Activated naive CD8-positive, alpha-beta T cell treated with anti-CD3 and anti-CD28 coated beads, Interleukin-2, amount 50 U/mL, for 24 hours (primary cell): ENCODE results near the gene SLC35F3.

Experiments used
- ATAC-seq: fragments of 150-1000 bp; cut with Tn5 transposase; one replicate; pipeline ENCODE4 v1.10.0; 2021
- DNase-seq: peaks from one replicate; pipeline ENCODE4 v3.0.0; 2021
- H3K27ac Mint-ChIP-seq: one replicate; pipeline ENCODE4 v1.8.0; 2021; ENCODE audit warnings: mild to moderate bottlenecking, mixed read lengths
- H3K27me3 Mint-ChIP-seq: one replicate; pipeline ENCODE4 v1.8.0; 2021; ENCODE audit warnings: mixed read lengths
- H3K36me3 Mint-ChIP-seq: one replicate; pipeline ENCODE4 v1.8.0; 2021; ENCODE audit warnings: low read depth, mixed read lengths
- H3K4me1 Mint-ChIP-seq: one replicate; pipeline ENCODE4 v1.8.0; 2021; ENCODE audit warnings: mixed read lengths
- H3K4me3 Mint-ChIP-seq: one replicate; pipeline ENCODE4 v1.8.0; 2021; ENCODE audit warnings: mild to moderate bottlenecking, moderate library complexity, mixed read lengths
- H3K9me3 Mint-ChIP-seq: one replicate; pipeline ENCODE4 v1.8.0; 2021; ENCODE audit warnings: mixed read lengths

The SLC35F3 gene

GRCh38 chr1:234258071-234258470 is 353.6 kb downstream of the SLC35F3 start:
- H3K9me3 Mint-ChIP-seq = peaks cover 10% of the 10 kb centered on the region
- DNase-seq = no peak
- no peaks in the 10 kb centered on the region for H3K36me3 Mint-ChIP-seq
- H3K4me1 Mint-ChIP-seq = peaks cover 27% of the 10 kb centered on the region
- no peak overlapping the region for H3K27ac Mint-ChIP-seq
- H3K4me3 Mint-ChIP-seq = no peak overlapping the region
- no peak for ATAC-seq
- no peaks in the 10 kb centered on the region for H3K27me3 Mint-ChIP-seq

- peak; percentile 75 for ATAC-seq
- H3K27me3 Mint-ChIP-seq = peaks cover 1% of the 10 kb centered on the region
- no peak for DNase-seq
- peaks cover 10% of the 10 kb centered on the region for H3K9me3 Mint-ChIP-seq
- peaks cover 27% of the 10 kb centered on the region for H3K4me1 Mint-ChIP-seq
- no peaks in the 10 kb centered on the region for H3K36me3 Mint-ChIP-seq
- peak overlapping the region; percentile 63 for H3K27ac Mint-ChIP-seq
- H3K4me3 Mint-ChIP-seq = no peak overlapping the region
These were observed 356.1 kb downstream of the SLC35F3 start for GRCh38 chr1:234260578-234260977.

DNA sequence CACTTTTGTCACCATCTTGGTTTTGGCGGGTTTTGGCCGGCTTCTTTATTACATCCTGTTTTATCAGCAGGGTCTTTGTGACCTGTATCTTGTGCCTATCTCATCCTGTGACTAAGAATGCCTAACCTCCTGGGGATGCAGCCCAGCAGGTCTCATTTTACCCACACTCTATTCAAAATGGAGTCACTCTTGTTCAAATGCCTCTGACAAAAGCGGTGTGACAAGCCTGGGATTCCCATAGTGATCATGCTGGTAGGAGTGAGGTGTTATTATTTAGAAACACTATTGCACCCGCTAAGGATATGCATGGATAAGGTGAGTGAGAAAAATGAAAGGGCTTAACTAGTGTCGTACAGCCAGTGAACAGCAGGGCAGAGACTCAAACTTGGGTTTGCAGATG is 357.1 kb downstream of the SLC35F3 start:
- Mint-ChIP-seq H3K27me3 (peaks cover 1% of the 10 kb centered on the region), H3K4me3 (no peak overlapping the region), H3K36me3 (no peaks in the 10 kb centered on the region), H3K9me3 (peaks cover 10% of the 10 kb centered on the region), H3K27ac (no peak overlapping the region), H3K4me1 (peaks cover 24% of the 10 kb centered on the region)
- ATAC-seq (no peak), DNase-seq (no peak)

DNA sequence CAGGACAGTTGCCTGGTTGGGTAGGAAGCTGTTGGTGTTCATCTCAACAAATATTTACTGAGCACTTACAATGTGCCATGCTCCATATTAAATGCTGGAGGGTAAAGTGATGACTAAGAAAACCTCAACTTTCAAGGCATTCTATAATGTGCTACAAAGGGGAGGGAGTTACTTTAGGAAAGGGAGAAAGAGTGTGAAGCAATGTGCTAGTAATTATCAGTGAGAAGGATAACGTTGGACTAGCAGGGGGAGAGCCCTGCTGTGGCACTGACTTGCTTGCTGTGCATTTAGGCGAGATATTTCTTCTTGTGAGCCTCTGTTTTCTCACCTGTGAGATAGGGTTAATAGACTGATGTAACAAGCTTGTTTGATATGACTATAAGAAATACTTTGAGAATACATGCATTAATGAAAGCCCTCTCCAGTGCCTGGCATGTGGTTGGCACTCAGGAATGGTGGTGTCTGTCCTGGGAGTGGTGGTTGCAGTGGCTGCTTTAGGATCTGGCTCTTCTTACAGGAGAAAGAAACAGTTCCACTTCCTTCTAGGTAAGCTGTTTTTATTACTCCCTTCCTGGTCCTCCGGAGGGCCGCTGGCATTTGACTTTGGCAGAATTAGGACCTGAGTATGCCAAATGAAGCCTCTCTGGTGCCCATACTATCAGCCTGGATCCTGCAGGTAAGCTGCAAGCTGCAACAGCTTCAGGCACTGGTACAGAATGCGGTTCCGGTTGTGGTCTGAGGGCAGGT is 357.7 kb downstream of the SLC35F3 start:
- Mint-ChIP-seq H3K27ac (no peak overlapping the region), H3K4me1 (peaks cover 21% of the 10 kb centered on the region), H3K36me3 (no peaks in the 10 kb centered on the region), H3K9me3 (peaks cover 9% of the 10 kb centered on the region), H3K4me3 (no peak overlapping the region), H3K27me3 (peaks cover 1% of the 10 kb centered on the region)
- ATAC-seq (no peak), DNase-seq (no peak)

- Mint-ChIP-seq H3K27ac (no peak overlapping the region), H3K27me3 (peaks cover 1% of the 10 kb centered on the region), H3K4me1 (peaks cover 21% of the 10 kb centered on the region), H3K4me3 (no peak overlapping the region), H3K9me3 (peaks cover 4% of the 10 kb centered on the region), H3K36me3 (no peaks in the 10 kb centered on the region)
- ATAC-seq = no peak
- DNase-seq = no peak
These were observed 358.3 kb downstream of the SLC35F3 start for GRCh38 chr1:234262754-234263105.

DNA sequence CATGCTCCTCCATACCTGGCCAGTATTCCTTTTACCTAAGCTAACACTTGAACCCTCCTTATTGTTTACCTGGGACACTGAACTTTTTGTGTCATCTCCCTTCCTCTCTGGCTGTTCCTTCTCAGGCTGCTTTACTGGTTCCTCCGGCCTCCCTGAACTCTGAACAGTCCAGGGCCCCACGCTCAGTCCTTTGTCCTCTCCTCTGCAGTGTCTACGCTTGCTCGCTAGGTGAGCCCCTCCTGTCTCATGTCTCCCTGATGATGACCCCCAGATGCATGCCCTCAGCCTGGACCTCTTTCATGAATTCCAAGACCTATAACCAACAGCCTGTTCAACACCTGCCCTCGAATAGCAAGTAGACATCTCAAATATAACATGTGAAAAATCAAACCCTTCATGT is 360.4 kb downstream of the SLC35F3 start:
- H3K27ac Mint-ChIP-seq = no peak overlapping the region
- H3K36me3 Mint-ChIP-seq = no peaks in the 10 kb centered on the region
- H3K4me3 Mint-ChIP-seq = no peak overlapping the region
- H3K4me1 Mint-ChIP-seq = peaks cover 25% of the 10 kb centered on the region
- ATAC-seq = no peak
- DNase-seq = no peak
- no peaks in the 10 kb centered on the region for H3K9me3 Mint-ChIP-seq
- H3K27me3 Mint-ChIP-seq = peaks cover 1% of the 10 kb centered on the region

DNA sequence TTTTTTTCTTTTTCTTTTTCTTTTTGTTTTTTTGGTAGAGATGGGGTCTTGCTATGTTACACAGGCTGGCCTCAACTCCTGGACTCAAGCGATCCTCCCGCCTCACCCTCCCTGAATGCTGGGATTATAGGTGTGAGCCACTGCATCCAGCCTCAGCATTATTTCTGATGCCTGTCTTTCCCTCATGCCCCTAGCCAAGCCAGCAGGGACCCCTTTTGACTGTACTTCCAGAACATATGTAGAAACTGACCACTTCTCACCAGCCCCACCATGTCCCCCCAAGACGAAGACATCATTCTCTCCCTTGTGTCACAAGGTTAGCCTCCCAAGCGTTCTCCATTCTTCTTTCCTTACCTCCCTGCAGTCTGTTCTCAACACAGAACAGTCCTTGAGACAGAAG is 360.8 kb downstream of the SLC35F3 start:
- DNase-seq (no peak), ATAC-seq (no peak)
- Mint-ChIP-seq H3K9me3 (no peaks in the 10 kb centered on the region), H3K36me3 (no peaks in the 10 kb centered on the region), H3K27ac (no peak overlapping the region), H3K27me3 (peaks cover 1% of the 10 kb centered on the region), H3K4me1 (peaks cover 25% of the 10 kb centered on the region), H3K4me3 (no peak overlapping the region)

DNA sequence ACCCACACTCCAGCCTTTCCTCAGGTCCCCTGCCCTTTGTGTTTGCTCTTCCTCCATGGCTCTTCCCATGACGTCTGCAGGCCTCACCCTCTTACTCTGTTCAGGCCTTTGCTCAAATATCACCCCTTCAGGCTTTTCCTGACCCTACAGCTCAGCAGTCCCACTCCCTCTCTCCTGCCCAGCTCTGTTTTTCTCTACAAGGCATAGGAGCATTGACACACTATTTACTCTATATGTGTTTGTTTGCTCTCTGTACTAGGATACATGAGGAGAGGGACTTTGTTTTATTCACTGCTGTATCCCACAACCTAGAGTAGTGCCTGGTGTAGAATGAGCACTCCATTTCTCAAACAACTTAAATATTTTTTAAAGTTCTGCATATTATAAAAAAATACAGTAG is 361.4 kb downstream of the SLC35F3 start:
- Mint-ChIP-seq H3K27me3 (peaks cover 1% of the 10 kb centered on the region), H3K4me1 (peaks cover 25% of the 10 kb centered on the region), H3K27ac (no peak overlapping the region), H3K36me3 (no peaks in the 10 kb centered on the region), H3K9me3 (no peaks in the 10 kb centered on the region), H3K4me3 (no peak overlapping the region)
- ATAC-seq (no peak), DNase-seq (no peak)

DNA sequence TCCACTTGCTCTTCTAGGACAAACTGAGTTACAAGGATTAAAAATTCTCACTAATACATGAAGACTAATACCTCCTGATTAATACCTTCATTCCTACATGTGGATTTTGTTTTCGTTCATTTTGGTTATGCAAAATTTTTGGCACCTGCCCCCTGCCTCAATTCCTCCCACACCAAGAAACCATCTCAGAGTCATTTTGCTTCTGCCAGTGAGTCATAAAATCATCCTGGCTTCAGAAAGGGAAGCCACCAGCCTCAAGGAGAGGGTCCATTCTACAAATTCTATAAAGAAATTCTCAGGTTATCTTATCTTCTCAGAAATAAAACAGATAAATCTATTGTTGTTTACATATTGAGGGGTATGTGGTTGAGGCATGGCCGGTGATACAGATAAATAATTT is 365.6 kb downstream of the SLC35F3 start:
- DNase-seq (no peak), ATAC-seq (peak; percentile 37)

GRCh38 chr1:234270581-234271242 is 366.2 kb downstream of the SLC35F3 start:
- DNase-seq (no peak), ATAC-seq (no peak)
- no peaks in the 10 kb centered on the region for H3K9me3 Mint-ChIP-seq
- H3K27me3 Mint-ChIP-seq = peaks cover 12% of the 10 kb centered on the region
- H3K27ac Mint-ChIP-seq = peak overlapping the region; percentile 76
- H3K4me3 Mint-ChIP-seq = peak overlapping the region; percentile 8
- H3K4me1 Mint-ChIP-seq = peaks cover 42% of the 10 kb centered on the region
- no peaks in the 10 kb centered on the region for H3K36me3 Mint-ChIP-seq

More for the DNA sequence above, 365.6 kb downstream of the SLC35F3 start:
- peaks cover 12% of the 10 kb centered on the region for H3K27me3 Mint-ChIP-seq
- H3K36me3 Mint-ChIP-seq = no peaks in the 10 kb centered on the region
- H3K9me3 Mint-ChIP-seq = no peaks in the 10 kb centered on the region
- peaks cover 42% of the 10 kb centered on the region for H3K4me1 Mint-ChIP-seq
- H3K27ac Mint-ChIP-seq = peak overlapping the region; percentile 76
- no peak overlapping the region for H3K4me3 Mint-ChIP-seq

DNA sequence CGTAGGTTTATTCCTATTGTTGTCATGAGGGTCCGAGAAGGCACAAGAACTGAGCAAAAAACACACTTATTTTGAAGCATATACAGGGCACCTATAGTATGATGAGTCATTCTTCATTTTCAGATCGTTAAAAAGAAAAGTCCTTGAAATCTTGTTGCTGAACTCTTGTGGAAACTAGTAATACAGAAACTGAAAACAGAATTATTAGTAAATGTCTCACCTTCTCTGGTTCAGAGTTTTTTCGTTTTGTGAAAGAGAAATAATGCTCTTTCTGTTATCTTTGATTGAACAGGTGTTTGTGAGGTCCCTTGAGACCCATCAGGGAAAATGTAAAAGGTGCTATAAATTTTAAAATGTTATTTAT is 366.7 kb downstream of the SLC35F3 start:
- Mint-ChIP-seq H3K4me3 (peak overlapping the region; percentile 8), H3K27me3 (peaks cover 12% of the 10 kb centered on the region), H3K36me3 (no peaks in the 10 kb centered on the region), H3K9me3 (no peaks in the 10 kb centered on the region), H3K27ac (peak overlapping the region; percentile 76), H3K4me1 (peaks cover 42% of the 10 kb centered on the region)
- ATAC-seq (peak; percentile 92), DNase-seq (no peak)

GRCh38 chr1:234272656-234273312 is 368.3 kb downstream of the SLC35F3 start:
- DNase-seq (no peak), ATAC-seq (no peak)
- no peaks in the 10 kb centered on the region for H3K36me3 Mint-ChIP-seq
- H3K4me1 Mint-ChIP-seq = peaks cover 42% of the 10 kb centered on the region
- H3K9me3 Mint-ChIP-seq = no peaks in the 10 kb centered on the region
- H3K4me3 Mint-ChIP-seq = no peak overlapping the region
- H3K27me3 Mint-ChIP-seq = peaks cover 12% of the 10 kb centered on the region
- H3K27ac Mint-ChIP-seq = no peak overlapping the region

DNA sequence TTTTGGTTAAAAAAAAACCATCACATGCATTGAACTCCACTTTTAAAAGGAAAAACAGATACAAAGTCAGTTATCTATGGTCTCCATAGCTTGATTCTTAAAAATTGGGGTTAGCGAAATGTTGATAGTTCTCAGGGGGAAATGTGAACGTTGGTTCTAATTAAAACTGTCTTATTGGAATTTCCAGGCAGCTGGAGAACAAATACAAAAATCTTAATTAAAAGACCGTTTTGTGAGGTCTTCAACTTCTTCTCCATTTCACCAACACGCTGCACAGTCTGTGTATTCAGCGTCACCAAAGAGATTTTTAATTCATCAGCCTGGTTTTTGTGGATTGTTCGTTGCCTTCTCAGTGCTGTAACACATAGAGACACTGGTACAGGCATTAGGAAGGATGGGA is 369.5 kb downstream of the SLC35F3 start:
- H3K9me3 Mint-ChIP-seq = no peaks in the 10 kb centered on the region
- peaks cover 42% of the 10 kb centered on the region for H3K4me1 Mint-ChIP-seq
- H3K4me3 Mint-ChIP-seq = no peak overlapping the region
- DNase-seq = no peak
- no peak overlapping the region for H3K27ac Mint-ChIP-seq
- no peaks in the 10 kb centered on the region for H3K36me3 Mint-ChIP-seq
- no peak for ATAC-seq
- H3K27me3 Mint-ChIP-seq = peaks cover 12% of the 10 kb centered on the region

DNA sequence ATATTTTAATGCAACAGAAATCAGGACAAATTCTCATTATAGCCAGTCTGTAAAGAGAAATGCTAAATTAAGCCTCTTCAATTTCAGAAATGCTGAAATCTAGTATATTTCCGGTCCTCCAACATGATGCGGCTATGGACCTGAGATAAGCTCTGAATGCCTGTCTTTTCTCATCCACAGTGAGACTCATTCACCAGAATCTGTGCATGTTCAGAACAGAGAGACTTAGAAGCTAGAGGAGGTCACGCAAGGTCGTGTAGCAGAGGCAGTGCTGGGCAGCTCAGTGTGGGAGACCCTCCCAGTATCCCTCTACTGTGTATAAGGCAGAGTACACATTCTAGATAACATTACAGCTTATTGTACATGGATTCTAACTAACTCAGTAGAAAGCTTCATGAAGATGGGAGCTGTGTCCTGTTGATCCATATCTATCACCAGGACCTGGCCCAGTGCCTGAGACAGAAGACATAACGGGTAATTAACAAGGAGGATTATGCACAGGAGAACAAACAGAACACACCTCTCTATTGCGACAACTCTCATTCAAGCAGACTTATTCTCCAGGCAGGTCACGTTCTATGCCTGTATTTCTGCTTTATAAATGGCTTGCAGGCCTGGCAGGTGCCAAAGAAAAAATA is 371.8 kb downstream of the SLC35F3 start:
- no peak for DNase-seq
- Mint-ChIP-seq H3K27ac (no peak overlapping the region), H3K4me1 (peaks cover 22% of the 10 kb centered on the region), H3K4me3 (no peak overlapping the region), H3K9me3 (no peaks in the 10 kb centered on the region), H3K36me3 (no peaks in the 10 kb centered on the region), H3K27me3 (peaks cover 12% of the 10 kb centered on the region)
- no peak for ATAC-seq
